NB4 (cell line): ENCODE results near the gene FBN1.

ENCODE experiments used
- MYC ChIP-seq: IDR thresholded peaks from 2 replicates; pipeline ENCODE4 v1.6.1; 2011; ENCODE audit warnings: low read depth, low read length
- POLR2A ChIP-seq: IDR thresholded peaks from 2 replicates; pipeline ENCODE4 v1.6.1; 2011; ENCODE audit warnings: mild to moderate bottlenecking; ENCODE audit not compliant: insufficient read length; ENCODE audit errors: extremely low read depth
- TF ChIP-seq, protein P1 (sequence below): IDR thresholded peaks from one replicate; pipeline ENCODE4 v1.5.1; 2012; ENCODE audit warnings: low read depth, low read length
- TF ChIP-seq, protein P2 (sequence below): IDR thresholded peaks from 2 replicates; pipeline ENCODE4 v1.6.1; 2011; ENCODE audit warnings: low read depth, low read length

DNA sequence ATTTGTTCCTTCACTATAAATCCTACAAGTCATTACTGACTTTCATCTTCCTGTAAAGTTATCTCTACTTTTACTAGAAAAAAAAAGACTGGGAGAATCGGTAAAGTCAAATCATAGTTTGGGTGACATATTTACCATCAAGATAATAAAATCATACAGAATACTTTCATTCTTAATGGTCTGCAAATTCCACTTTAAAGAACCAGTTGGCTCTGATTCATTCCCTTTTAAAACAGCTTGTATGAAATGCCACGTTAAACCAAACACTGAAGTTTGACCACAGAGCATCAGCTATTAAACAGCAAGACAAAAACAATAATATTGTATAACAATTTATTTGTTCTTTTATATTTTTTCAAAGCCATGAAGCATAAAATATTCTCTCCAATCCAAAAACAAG, 100.7 kb downstream of the FBN1 start:
- no peak for TF ChIP-seq POLR2A
- TF ChIP-seq, protein P1, sequence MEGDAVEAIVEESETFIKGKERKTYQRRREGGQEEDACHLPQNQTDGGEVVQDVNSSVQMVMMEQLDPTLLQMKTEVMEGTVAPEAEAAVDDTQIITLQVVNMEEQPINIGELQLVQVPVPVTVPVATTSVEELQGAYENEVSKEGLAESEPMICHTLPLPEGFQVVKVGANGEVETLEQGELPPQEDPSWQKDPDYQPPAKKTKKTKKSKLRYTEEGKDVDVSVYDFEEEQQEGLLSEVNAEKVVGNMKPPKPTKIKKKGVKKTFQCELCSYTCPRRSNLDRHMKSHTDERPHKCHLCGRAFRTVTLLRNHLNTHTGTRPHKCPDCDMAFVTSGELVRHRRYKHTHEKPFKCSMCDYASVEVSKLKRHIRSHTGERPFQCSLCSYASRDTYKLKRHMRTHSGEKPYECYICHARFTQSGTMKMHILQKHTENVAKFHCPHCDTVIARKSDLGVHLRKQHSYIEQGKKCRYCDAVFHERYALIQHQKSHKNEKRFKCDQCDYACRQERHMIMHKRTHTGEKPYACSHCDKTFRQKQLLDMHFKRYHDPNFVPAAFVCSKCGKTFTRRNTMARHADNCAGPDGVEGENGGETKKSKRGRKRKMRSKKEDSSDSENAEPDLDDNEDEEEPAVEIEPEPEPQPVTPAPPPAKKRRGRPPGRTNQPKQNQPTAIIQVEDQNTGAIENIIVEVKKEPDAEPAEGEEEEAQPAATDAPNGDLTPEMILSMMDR = no peak
- TF ChIP-seq MYC = no peak
- TF ChIP-seq, protein P2, sequence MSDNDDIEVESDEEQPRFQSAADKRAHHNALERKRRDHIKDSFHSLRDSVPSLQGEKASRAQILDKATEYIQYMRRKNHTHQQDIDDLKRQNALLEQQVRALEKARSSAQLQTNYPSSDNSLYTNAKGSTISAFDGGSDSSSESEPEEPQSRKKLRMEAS = no peak
